NB4 (cell line): ENCODE data around the gene FRMPD4.

Source experiments
- DNase-seq: peaks from one replicate; pipeline ENCODE4 v3.0.0; 2010; ENCODE audit warnings: low read depth
- H3K4me3 ChIP-seq: one replicate; pipeline ENCODE4 v1.5.1; 2011; ENCODE audit warnings: mild to moderate bottlenecking, low read depth, low read length, moderate library complexity
- CTCF ChIP-seq: IDR thresholded peaks from one replicate; pipeline ENCODE4 v1.5.1; 2012; ENCODE audit warnings: low read depth, low read length
- MAX ChIP-seq: IDR thresholded peaks from 2 replicates; pipeline ENCODE4 v1.6.1; 2011; ENCODE audit warnings: low read depth, low read length
- MYC ChIP-seq: IDR thresholded peaks from 2 replicates; pipeline ENCODE4 v1.6.1; 2011; ENCODE audit warnings: low read depth, low read length
- POLR2A ChIP-seq: IDR thresholded peaks from 2 replicates; pipeline ENCODE4 v1.6.1; 2011; ENCODE audit warnings: mild to moderate bottlenecking; ENCODE audit not compliant: insufficient read length; ENCODE audit errors: extremely low read depth

FRMPD4 gene

GRCh38 chrX:12315526-12315925, 177.3 kb downstream of the FRMPD4 start:
- TF ChIP-seq MYC (no peak), POLR2A (no peak), CTCF (no peak), MAX (no peak)
- H3K4me3 ChIP-seq = no peak overlapping the region
- DNase-seq = no peak

GRCh38 chrX:12319003-12319519, 180.8 kb downstream of the FRMPD4 start:
- no peak overlapping the region for H3K4me3 ChIP-seq
- no peak for DNase-seq
- no peak for TF ChIP-seq MAX
- no peak for TF ChIP-seq POLR2A
- TF ChIP-seq MYC = no peak
- TF ChIP-seq CTCF = no peak

GRCh38 chrX:12319992-12320391, 181.7 kb downstream of the FRMPD4 start:
- H3K4me3 ChIP-seq = no peak overlapping the region
- TF ChIP-seq CTCF (no peak), MYC (no peak), POLR2A (no peak), MAX (no peak)
- no peak for DNase-seq

- no peak for DNase-seq
These were observed 183.8 kb downstream of the FRMPD4 start for GRCh38 chrX:12322031-12322430.

GRCh38 chrX:12325171-12325570, 186.9 kb downstream of the FRMPD4 start:
- DNase-seq = no peak
- no peak for TF ChIP-seq MYC
- TF ChIP-seq CTCF = no peak
- TF ChIP-seq MAX = no peak
- TF ChIP-seq POLR2A = no peak
- H3K4me3 ChIP-seq = no peak overlapping the region

More at GRCh38 chrX:12322031-12322430, 183.8 kb downstream of the FRMPD4 start:
- no peak overlapping the region for H3K4me3 ChIP-seq
- no peak for TF ChIP-seq CTCF
- TF ChIP-seq MAX = no peak
- no peak for TF ChIP-seq MYC
- TF ChIP-seq POLR2A = no peak
